Measurements from ENCODE around the gene NEU2. TPM values are rescaled to one million over a fixed set of nuclear protein-coding genes. Genes with fewer than 3 reads are reported as not detected.

Gene NEU2
- not detected for total RNA-seq
- long read RNA-seq, result 0 reads

DNA sequence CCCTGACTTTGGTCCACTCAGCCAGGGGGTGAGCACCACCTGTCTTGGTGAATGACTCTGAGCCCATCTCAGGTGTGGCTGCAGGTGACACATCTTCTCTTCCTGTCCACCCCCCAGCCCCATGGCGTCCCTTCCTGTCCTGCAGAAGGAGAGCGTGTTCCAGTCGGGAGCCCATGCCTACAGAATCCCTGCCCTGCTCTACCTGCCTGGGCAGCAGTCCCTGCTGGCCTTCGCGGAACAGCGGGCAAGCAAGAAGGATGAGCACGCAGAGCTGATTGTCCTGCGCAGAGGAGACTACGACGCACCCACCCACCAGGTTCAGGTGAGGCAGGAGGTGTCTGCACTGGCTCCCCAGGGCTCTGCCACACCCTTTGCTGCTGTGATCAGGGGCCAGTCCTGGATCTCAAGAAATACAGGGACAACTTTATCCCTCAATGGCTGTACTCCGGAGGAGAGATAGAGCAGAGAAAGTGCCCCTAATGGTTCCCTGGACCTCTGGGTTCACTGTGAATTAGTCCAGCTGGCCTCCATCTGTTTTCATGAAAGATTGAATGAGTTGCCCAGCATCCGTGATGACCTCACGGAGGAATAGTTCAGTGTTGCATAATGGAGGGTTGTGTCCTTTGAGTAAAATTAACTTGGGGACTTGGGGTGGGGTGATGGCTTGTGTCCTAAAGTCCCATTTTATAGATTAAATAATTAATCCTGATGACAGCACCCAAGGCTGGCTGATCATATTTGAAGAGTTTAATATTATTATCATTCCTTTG, at the start of gene NEU2:
TSS of gene NEU2 (plus strand) at position 122 of the 770 bp plus-strand sequence. CDS start at position 122, 0 bp downstream.
- TF ChIP-seq, protein P1, sequence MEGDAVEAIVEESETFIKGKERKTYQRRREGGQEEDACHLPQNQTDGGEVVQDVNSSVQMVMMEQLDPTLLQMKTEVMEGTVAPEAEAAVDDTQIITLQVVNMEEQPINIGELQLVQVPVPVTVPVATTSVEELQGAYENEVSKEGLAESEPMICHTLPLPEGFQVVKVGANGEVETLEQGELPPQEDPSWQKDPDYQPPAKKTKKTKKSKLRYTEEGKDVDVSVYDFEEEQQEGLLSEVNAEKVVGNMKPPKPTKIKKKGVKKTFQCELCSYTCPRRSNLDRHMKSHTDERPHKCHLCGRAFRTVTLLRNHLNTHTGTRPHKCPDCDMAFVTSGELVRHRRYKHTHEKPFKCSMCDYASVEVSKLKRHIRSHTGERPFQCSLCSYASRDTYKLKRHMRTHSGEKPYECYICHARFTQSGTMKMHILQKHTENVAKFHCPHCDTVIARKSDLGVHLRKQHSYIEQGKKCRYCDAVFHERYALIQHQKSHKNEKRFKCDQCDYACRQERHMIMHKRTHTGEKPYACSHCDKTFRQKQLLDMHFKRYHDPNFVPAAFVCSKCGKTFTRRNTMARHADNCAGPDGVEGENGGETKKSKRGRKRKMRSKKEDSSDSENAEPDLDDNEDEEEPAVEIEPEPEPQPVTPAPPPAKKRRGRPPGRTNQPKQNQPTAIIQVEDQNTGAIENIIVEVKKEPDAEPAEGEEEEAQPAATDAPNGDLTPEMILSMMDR (IDR thresholded peaks at IDR 0.05; ENCODE audit: borderline replicate concordance), result no peak
- Histone ChIP-seq H3K4me3 (no peak within 1 kb of the TSS), H3K4me1 (no peaks in the 10 kb centered on the region), H3K27me3 (ENCODE audit: low read depth) (no peaks in the 10 kb centered on the region), H3K9me3 (replicated peaks) (no peaks in the 10 kb centered on the region), H3K27ac (replicated peaks) (no peak within 1 kb of the TSS), H3K36me3 (no peaks in the 10 kb centered on the region)
- intact Hi-C loops (cut with micrococcal nuclease), result no loop called here
- no peak for DNase-seq

DNA sequence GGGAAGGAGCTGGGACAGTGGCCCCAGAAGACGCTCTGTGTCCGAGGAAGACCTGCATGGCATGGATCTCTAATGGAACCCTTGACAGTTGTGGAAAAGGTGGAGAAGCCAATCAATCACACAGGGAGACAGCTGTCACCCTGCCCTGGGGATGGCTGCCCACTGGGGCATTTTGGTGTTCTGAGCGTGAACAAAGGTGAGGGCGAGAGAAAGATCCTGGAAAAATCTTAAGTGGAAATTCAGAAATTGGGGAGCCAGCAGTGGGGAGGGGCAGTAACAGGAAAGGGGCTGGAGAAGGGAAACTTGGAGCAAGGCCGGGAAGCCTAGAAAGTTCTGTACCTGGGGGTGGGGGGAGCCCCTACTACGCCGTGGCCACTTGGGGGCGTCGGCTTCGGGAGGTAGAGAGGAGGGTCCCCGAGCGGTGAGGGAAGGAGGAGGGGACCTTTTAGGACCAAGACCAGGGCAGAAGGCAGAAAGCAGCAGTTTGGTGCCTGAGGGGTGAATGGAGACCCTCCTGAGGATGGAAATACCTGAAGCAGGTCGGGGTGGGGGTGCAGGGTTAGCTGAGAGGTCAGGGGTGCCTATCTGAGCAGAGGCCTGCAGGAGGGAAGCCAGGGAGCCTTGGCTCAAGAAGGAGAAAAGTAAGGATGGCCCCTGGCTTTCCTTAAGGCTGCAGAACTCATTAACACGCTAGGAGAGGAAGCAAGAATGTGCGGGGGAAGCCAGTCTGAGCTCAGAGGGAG, 49.4 kb upstream of the NEU2 start:
- H3K4me3 ChIP-seq, result no peak overlapping the region
- no peak overlapping the region for H3K27ac ChIP-seq (replicated peaks)
- intact Hi-C loops (cut with micrococcal nuclease), result no loop called here
- TF ChIP-seq, protein P1 (IDR thresholded peaks at IDR 0.05; ENCODE audit: borderline replicate concordance), result no peak
- peaks cover 12% of the 10 kb centered on the region for H3K9me3 ChIP-seq (replicated peaks)
- H3K27me3 ChIP-seq (ENCODE audit: low read depth), result peaks cover 89% of the 10 kb centered on the region
- DNase-seq, result no peak
- H3K4me1 ChIP-seq, result no peaks in the 10 kb centered on the region
- no peaks in the 10 kb centered on the region for H3K36me3 ChIP-seq

DNA sequence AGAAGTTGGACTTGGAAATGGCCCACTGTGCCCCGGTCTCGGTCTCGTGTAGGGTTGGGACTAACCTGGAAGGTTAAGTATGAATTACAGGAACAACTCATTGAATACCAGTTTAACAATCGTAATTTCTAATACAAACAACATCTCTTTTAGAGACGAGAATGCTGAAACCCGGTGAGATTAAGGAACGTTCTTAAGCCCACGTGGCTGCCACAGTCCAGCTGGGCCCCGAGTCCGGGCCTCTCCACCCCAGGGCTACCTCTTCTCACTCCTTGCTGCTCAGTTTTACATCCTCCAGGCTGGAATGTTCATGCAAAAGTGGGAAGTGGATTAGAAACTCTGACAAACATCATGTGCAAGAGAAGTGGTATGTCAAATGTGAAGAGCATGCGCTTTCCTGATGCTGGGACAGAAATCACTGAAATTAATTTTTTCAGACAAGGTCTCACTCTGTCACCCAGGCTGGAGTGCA, 48.8 kb upstream of the NEU2 start:
- DNase-seq, result no peak
- H3K4me3 ChIP-seq, result no peak overlapping the region

DNA sequence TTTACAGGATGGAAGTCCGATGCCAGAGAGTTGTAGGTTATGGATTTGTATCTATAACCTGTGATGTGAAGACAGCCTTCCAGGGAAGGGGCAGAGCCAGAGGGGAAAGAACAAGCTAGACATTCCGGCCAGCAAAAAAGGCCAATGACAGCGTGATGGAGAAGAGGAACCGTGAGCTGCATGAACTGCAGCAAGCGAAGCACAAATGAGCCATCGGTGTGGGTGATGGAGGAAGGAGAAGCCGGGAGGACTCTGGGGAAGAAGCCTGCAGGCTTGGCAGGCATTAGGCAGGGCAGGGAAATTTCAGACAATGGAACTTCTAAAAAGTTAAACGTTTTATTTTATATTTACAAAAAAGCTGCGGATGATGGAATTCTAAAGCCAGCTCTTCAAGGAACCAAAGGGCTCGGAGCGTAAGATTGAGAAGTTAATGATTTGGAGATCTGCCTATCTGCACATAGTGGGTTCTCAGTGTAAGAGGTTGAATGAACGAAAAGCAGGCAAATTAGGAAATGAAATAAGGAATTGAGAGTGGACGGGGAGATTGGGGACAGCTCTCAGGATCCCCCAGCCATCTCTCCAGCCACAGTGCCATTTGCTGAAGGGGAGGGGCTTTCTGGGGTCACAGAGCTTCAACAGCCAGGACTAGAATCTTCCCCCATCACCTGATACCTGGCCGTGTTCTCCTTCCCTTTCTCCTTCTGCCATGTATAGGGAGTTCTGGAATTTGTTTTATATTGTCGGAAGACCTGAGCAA, 47.8 kb upstream of the NEU2 start:
- no peak for DNase-seq
- Histone ChIP-seq H3K36me3 (no peaks in the 10 kb centered on the region), H3K9me3 (replicated peaks) (peaks cover 12% of the 10 kb centered on the region), H3K4me1 (no peaks in the 10 kb centered on the region), H3K27me3 (ENCODE audit: low read depth) (peaks cover 77% of the 10 kb centered on the region), H3K27ac (replicated peaks) (no peak overlapping the region), H3K4me3 (no peak overlapping the region)
- TF ChIP-seq, protein P1 (IDR thresholded peaks at IDR 0.05; ENCODE audit: borderline replicate concordance), result no peak
- intact Hi-C loops (cut with micrococcal nuclease), result no loop called here

More for the DNA sequence above, 48.8 kb upstream of the NEU2 start:
- no peaks in the 10 kb centered on the region for H3K36me3 ChIP-seq
- intact Hi-C loops (cut with micrococcal nuclease), result no loop called here
- no peaks in the 10 kb centered on the region for H3K4me1 ChIP-seq
- TF ChIP-seq, protein P1 (IDR thresholded peaks at IDR 0.05; ENCODE audit: borderline replicate concordance), result no peak
- H3K9me3 ChIP-seq (replicated peaks), result peaks cover 12% of the 10 kb centered on the region
- H3K27me3 ChIP-seq (ENCODE audit: low read depth), result peaks cover 83% of the 10 kb centered on the region
- H3K27ac ChIP-seq (replicated peaks), result no peak overlapping the region

DNA sequence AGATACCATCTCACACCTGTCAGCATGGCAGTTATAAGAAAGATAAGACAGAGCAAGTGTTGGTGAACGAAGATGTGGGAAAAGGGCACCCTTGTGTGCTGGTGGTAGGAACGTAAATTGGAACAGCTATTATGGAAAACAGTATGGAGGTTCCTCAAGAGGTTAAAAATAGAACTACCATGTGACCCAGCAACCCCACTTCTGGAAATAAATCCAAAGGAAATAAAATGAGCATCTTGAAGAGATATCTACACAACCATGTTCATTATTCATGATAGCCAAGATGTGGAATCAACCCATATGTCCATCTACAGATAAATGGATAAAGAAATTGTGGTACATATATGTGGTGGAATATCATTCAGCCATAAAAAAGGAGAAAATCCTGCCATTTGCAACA, 46.3 kb upstream of the NEU2 start:
- TF ChIP-seq, protein P1 (IDR thresholded peaks at IDR 0.05; ENCODE audit: borderline replicate concordance), result no peak

More for the DNA sequence above, 46.3 kb upstream of the NEU2 start:
- no peak for DNase-seq
- H3K27ac ChIP-seq (replicated peaks), result no peak overlapping the region
- no peaks in the 10 kb centered on the region for H3K4me1 ChIP-seq
- H3K9me3 ChIP-seq (replicated peaks), result peaks cover 12% of the 10 kb centered on the region
- H3K4me3 ChIP-seq, result no peak overlapping the region
- intact Hi-C loops (cut with micrococcal nuclease), result no loop called here
- H3K36me3 ChIP-seq, result no peaks in the 10 kb centered on the region
- H3K27me3 ChIP-seq (ENCODE audit: low read depth), result peaks cover 61% of the 10 kb centered on the region
